ENCODE measurements around the gene DTX4.

- no peak for TF ChIP-seq EZH2 (IDR thresholded peaks at IDR 0.05)
- no peak for TF ChIP-seq POLR2AphosphoS5 (IDR thresholded peaks at IDR 0.05; ENCODE audit: borderline replicate concordance, low read depth, low read length)
Measured at GRCh38 chr11:59196777-59197176, 24.8 kb downstream of the DTX4 start.
